ENCODE data around the gene MPP3.
"Not testable (repeated sequence)": the region's sequence is repeated elsewhere in the genome, so short reads cannot be mapped to it uniquely, and the experiment has no call there.

MPP3 gene

DNA sequence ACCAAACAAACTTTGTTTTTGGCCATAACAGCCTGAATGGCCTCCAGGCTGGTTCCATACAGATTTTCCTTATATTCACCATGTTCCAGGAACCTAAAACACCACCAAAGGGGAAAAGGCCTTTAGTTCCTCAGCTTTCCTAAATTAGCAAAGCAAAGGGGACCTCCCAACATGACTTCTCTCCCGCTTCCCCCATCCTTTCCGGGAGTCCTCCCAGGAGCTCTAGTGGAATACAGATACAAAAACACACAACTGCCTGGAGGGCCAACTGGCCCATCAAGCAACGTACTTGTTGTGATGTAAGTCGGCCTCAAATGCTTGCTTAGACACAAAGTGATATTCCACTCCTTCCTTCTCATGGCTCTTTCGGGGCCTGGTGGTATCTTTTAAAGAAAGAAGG lies 22.1 kb downstream of the MPP3 start:
- Histone ChIP-seq H3K27ac (no peak overlapping the region), H3K4me1 (peaks cover 0 to 18% (median 7%) of the 10 kb centered on the region in 10 experiments; a peak in 11 of 20 replicates), H3K9ac (no peak overlapping the region), H3K36me3 (peaks cover 0 to 90% (median 8%) of the 10 kb centered on the region in 11 experiments; a peak in 9 of 22 replicates), H3K27me3 (no peaks in the 10 kb centered on the region), H3K4me2 (no peak overlapping the region), H3K4me3 (no peak overlapping the region), H4K20me1 (no peaks in the 10 kb centered on the region), H3K9me3 (replicated peaks in 1 of 11) (0 out of 22 replicates have a peak, but pooled peaks cover 0 to under 1% (median 0%) of the 10 kb centered on the region in 11 experiments)
- no peak for TF ChIP-seq Cebpa-rat (IDR thresholded peaks at IDR 0.05)

DNA sequence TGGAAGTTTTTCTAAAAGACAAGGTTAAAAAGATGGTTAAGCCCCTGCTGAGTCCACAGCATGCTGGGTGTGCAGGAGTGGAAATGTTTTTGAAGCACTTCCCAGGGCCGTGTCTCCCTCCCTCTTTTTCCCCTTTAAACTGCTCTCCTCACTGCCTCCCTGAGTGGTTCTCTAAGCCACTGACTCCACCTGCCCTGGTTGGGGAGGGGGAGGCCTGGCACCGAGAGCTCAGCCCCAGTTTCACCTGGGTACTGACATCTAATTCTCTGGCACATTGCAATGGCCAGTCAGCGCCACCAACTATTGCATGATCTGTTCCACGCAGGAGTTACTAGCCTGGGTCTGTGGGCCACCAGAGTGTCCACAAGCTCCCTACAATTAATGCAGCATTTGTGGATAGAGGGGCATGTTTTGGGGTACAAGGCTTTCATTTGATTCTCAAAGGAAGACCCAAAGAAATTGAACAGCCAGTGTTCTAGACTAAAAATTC lies 22.7 kb downstream of the MPP3 start:
- Histone ChIP-seq H3K9me3 (replicated peaks in 1 of 11) (peaks cover 0 to 6% (median 0%) of the 10 kb centered on the region in 11 experiments; a peak in 3 of 22 replicates), H4K20me1 (no peaks in the 10 kb centered on the region), H3K36me3 (peaks cover 0 to 93% (median 8%) of the 10 kb centered on the region in 11 experiments; a peak in 10 of 22 replicates), H3K4me1 (peaks cover 0 to 16% (median 7%) of the 10 kb centered on the region in 10 experiments; a peak in 11 of 20 replicates), H3K4me3 (no peak overlapping the region), H3K27ac (no peak overlapping the region), H3K27me3 (no peaks in the 10 kb centered on the region), H3K4me2 (no peak overlapping the region), H3K9ac (no peak overlapping the region)
- TF ChIP-seq Cebpa-rat (IDR thresholded peaks at IDR 0.05): no peak

DNA sequence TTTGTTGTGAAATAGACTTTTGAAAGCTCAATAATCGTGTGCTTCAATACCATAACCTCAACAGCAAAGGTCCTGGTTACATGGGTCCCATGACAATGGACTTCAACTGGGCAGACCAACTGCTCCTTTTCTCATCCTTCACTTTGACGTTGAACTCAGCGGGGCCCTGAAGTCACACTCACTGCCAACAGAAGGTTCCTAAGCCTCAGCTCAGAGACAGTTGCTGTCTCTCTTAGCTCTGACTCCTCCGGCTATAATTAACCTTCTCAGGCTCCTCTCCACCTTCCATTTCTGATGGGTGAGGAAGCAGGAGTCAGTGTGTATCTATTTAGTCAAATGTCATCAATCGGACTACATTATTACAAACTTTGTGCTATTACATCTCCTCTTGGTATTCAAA lies 23.8 kb downstream of the MPP3 start:
- Histone ChIP-seq H3K9me3 (replicated peaks in 1 of 11) (peaks cover 0 to 12% (median 0%) of the 10 kb centered on the region in 11 experiments; a peak in 3 of 22 replicates), H3K4me1 (peaks cover 0 to 6% (median 1%) of the 10 kb centered on the region in 10 experiments; a peak in 7 of 20 replicates), H4K20me1 (no peaks in the 10 kb centered on the region), H3K27ac (no peak overlapping the region), H3K27me3 (no peaks in the 10 kb centered on the region), H3K36me3 (peaks cover 0 to 89% (median 8%) of the 10 kb centered on the region in 11 experiments; a peak in 10 of 22 replicates), H3K4me2 (no peak overlapping the region), H3K9ac (no peak overlapping the region), H3K4me3 (no peak overlapping the region)
- no peak for TF ChIP-seq Cebpa-rat (IDR thresholded peaks at IDR 0.05)

DNA sequence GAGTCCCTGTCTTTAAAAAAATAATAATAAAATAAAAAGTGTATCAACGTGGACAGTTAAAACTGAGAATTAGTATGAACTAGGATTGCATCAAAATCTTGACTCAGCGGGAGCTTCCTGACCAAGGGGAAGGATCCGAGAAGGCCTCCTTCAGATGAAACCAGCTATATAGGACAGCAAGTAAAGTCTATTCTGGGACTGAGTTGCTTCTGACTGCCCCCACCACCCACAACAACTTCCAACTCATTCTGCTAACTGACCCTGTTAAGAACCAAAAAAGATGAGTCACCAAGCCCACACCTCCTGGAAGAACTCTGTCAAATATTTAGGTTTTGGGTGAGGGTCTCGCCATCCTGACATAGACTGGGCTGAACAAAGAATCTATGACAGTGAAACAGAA lies 24.9 kb downstream of the MPP3 start:
- TF ChIP-seq Cebpa-rat (IDR thresholded peaks at IDR 0.05): no peak
- no peak overlapping the region for H3K4me2 ChIP-seq
- peaks cover 0 to 11% (median 9%) of the 10 kb centered on the region in 10 experiments; a peak in 13 of 20 replicates for H3K4me1 ChIP-seq
- no peaks in the 10 kb centered on the region for H3K27me3 ChIP-seq
- no peak overlapping the region for H3K9ac ChIP-seq
- H3K36me3 ChIP-seq: peaks cover 0 to 79% (median 8%) of the 10 kb centered on the region in 11 experiments; a peak in 10 of 22 replicates
- H4K20me1 ChIP-seq: no peaks in the 10 kb centered on the region
- H3K27ac ChIP-seq: no peak overlapping the region
- H3K4me3 ChIP-seq: no peak overlapping the region
- H3K9me3 ChIP-seq (replicated peaks in 1 of 11): peaks cover 0 to 12% (median 0%) of the 10 kb centered on the region in 11 experiments; a peak in 3 of 22 replicates

DNA sequence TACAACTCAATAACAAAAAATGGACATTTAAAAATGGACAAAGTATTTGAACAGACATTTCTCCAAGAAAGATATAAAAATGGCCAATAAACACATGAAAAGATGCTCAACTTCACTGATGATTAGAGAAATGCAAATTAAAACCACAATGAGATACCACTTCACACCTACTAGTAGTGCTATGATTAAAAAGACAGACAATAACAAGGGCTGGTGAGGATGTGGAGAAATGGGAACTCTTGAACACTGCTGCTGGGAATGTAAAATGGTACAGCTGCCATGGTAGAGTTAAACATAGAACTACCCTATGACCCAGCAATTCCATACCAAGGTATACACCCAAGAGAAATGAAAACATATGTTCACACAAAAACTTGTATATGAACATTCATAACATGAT lies 27.8 kb downstream of the MPP3 start:
- Histone ChIP-seq H3K9me3 (replicated peaks in 1 of 11) (peaks cover 0 to 12% (median 0%) of the 10 kb centered on the region in 11 experiments; a peak in 3 of 22 replicates), H4K20me1 (no peaks in the 10 kb centered on the region), H3K4me1 (peaks cover 5 to 18% (median 9%) of the 10 kb centered on the region in 10 experiments; a peak in 17 of 20 replicates), H3K9ac (no peak overlapping the region), H3K4me2 (no peak overlapping the region), H3K27ac (no peak overlapping the region), H3K4me3 (no peak overlapping the region), H3K27me3 (no peaks in the 10 kb centered on the region), H3K36me3 (peaks cover 0 to 69% (median 8%) of the 10 kb centered on the region in 11 experiments; a peak in 10 of 22 replicates)
- no peak for TF ChIP-seq Cebpa-rat (IDR thresholded peaks at IDR 0.05)

DNA sequence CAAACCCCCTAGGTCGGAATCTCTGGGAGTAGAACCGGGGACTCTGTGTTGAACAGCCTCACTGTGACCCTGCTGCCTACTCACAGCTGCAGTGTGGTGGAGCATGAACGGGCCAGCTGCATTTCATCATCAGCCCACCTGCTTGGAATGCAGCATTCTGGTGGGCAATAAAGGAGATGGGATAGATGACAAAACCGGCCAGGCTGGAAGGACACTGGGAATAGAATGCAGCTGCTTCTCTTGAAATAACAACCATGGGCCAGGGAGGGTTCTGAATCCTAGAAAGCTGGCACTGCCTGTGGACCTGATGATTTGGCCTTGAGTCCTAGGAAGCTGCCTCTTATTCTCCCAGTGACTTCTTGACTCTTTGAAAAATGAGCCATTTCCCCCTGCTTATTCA lies 29.2 kb downstream of the MPP3 start:
- peaks cover 5 to 18% (median 9%) of the 10 kb centered on the region in 10 experiments; a peak in 17 of 20 replicates for H3K4me1 ChIP-seq
- H3K27ac ChIP-seq: no peak overlapping the region
- H3K4me2 ChIP-seq: peak overlapping the region in 9 of 11 experiments; percentile 5 to 48 (median 29); a peak in 14 of 22 replicates
- no peaks in the 10 kb centered on the region for H3K27me3 ChIP-seq
- peaks cover 0 to 12% (median 0%) of the 10 kb centered on the region in 11 experiments; a peak in 3 of 22 replicates for H3K9me3 ChIP-seq (replicated peaks in 1 of 11)
- no peak overlapping the region for H3K9ac ChIP-seq
- TF ChIP-seq Cebpa-rat (IDR thresholded peaks at IDR 0.05): peak in 1 of 11 experiments; percentile 19; a peak in 1 of 22 replicates
- H4K20me1 ChIP-seq: no peaks in the 10 kb centered on the region
- peaks cover 0 to 55% (median 6%) of the 10 kb centered on the region in 11 experiments; a peak in 9 of 22 replicates for H3K36me3 ChIP-seq
- H3K4me3 ChIP-seq: no peak overlapping the region

DNA sequence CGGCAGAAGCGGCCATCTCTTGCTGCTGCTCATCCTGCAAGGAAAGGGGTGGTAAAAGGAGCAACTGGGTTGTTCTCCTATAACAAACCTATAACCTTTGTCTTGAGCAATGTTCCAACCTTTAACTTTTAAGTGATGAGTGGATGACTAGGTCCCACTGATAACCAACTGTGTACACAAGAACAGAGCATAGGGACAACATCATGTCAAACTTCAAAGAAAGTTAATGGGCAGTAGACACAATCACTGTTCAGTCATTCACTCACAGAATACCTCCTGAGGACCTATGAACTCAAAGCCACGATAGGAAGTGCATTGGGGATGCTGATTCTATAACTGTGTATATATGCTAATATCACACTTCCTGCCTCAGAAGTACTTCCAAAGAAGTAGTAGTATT lies 31.1 kb downstream of the MPP3 start:
- Histone ChIP-seq H4K20me1 (no peaks in the 10 kb centered on the region), H3K9ac (no peak overlapping the region), H3K36me3 (peaks cover 0 to 36% (median 0%) of the 10 kb centered on the region in 11 experiments; a peak in 6 of 22 replicates), H3K4me3 (no peak overlapping the region), H3K27ac (no peak overlapping the region), H3K27me3 (no peaks in the 10 kb centered on the region), H3K4me1 (peaks cover 5 to 13% (median 9%) of the 10 kb centered on the region in 10 experiments; a peak in 17 of 20 replicates), H3K4me2 (peak overlapping the region in 3 of 11 experiments; percentile 12 to 43 (median 32); a peak in 4 of 22 replicates), H3K9me3 (replicated peaks in 1 of 11) (peaks cover 0 to 20% (median 4%) of the 10 kb centered on the region in 11 experiments; a peak in 7 of 22 replicates)
- TF ChIP-seq Cebpa-rat (IDR thresholded peaks at IDR 0.05): no peak

DNA sequence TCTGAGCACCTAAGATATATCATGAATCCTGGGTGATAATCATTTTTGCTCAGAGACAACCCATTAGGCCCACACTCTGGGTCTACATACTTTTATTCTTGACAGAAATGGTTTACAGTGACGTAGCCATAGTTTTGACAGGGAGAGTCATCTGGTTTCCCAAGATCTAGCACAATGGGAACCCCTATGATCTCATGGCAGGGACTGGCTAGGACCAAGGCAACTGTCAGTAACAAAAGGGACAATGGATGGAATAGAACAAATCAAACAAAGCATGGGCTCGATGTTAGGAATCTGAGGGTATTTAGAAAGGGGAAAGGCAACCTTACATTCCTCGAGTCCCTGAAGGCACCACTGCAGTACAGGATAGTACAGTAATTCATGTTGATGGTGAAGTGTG lies 32.2 kb downstream of the MPP3 start:
- H4K20me1 ChIP-seq: no peaks in the 10 kb centered on the region
- H3K27ac ChIP-seq: no peak overlapping the region
- H3K4me2 ChIP-seq: no peak overlapping the region
- no peak overlapping the region for H3K9ac ChIP-seq
- no peaks in the 10 kb centered on the region for H3K27me3 ChIP-seq
- H3K36me3 ChIP-seq: peaks cover 0 to 25% (median 0%) of the 10 kb centered on the region in 11 experiments; a peak in 6 of 22 replicates
- peaks cover 0 to 18% (median 4%) of the 10 kb centered on the region in 11 experiments; a peak in 7 of 22 replicates for H3K9me3 ChIP-seq (replicated peaks in 1 of 11)
- no peak overlapping the region for H3K4me3 ChIP-seq
- TF ChIP-seq Cebpa-rat (IDR thresholded peaks at IDR 0.05): no peak
- peaks cover 5 to 13% (median 9%) of the 10 kb centered on the region in 10 experiments; a peak in 17 of 20 replicates for H3K4me1 ChIP-seq

DNA sequence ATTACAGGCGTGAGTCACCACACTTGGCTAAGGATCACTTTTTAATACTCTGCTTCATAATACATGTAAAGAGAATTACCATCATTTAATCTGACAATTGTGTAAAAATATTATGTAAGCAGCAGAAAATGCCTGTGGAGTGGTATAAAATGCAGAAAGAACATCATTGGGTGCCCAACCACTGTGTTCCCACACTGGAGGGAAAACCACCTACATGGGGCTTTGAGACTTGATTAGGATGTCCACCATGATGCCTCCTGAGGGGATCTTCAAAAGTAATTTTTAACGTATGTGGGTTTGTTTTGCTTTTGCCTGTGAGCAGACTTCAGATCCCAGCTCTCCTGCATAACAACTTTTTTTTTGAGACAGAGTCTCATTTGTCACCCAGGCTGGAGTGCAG lies 33.9 kb downstream of the MPP3 start:
- no peak overlapping the region for H3K4me3 ChIP-seq
- no peak overlapping the region for H3K4me2 ChIP-seq
- no peak for TF ChIP-seq Cebpa-rat (IDR thresholded peaks at IDR 0.05)
- no peak overlapping the region for H3K9ac ChIP-seq
- peaks cover 5 to 13% (median 9%) of the 10 kb centered on the region in 10 experiments; a peak in 17 of 20 replicates for H3K4me1 ChIP-seq
- H3K9me3 ChIP-seq (replicated peaks in 1 of 11): peaks cover 0 to 8% (median 0%) of the 10 kb centered on the region in 11 experiments; a peak in 4 of 22 replicates
- peaks cover 0 to 13% (median 0%) of the 10 kb centered on the region in 11 experiments; a peak in 5 of 22 replicates for H3K36me3 ChIP-seq
- H4K20me1 ChIP-seq: no peaks in the 10 kb centered on the region
- H3K27me3 ChIP-seq: no peaks in the 10 kb centered on the region
- no peak overlapping the region for H3K27ac ChIP-seq

DNA sequence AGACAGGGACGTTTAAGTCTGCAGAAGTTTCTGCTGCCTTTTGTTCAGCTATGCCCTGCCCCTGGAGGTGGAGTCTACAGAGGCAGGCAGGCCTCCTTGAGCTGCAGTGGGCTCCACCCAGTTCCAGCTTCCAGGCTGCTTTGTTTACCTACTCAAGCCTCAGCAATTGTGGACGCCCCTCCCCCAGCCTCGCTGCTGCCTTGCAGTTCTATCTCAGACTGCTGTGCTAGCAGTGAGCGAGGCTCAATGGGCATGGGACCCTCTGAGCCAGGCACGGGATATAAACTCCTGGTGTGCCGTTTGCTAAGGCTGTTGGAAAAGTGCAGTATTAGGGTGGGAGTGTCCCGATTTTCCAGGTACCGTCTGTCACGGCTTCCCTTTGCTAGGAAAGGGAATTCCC lies 34.9 kb downstream of the MPP3 start:
- not testable (repeated sequence) for H3K4me3 ChIP-seq; H3K4me2 ChIP-seq; H3K9me3 ChIP-seq (replicated peaks in 1 of 11)

DNA sequence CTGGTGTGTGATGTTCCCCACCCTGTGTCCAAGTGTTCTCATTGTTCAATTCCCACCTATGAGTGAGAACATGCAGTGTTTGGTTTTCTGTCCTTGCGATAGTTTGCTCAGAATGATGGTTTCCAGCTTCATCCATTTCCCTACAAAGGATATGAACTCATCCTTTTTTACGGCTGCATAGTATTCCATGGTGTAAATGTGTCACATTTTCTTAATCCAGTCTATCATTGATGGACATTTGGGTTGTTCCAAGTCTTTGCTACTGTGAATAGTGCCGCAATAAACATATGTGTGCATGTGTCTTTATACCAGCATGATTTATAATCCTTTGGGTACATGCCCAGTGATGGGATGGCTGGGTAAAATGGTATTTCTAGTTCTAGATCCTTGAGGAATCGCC lies 40.3 kb downstream of the MPP3 start:
- not testable (repeated sequence) for H3K4me1 ChIP-seq, H3K27me3 ChIP-seq, H4K20me1 ChIP-seq, H3K4me3 ChIP-seq, H3K9ac ChIP-seq, H3K36me3 ChIP-seq, H3K27ac ChIP-seq, H3K4me2 ChIP-seq
- H3K9me3 ChIP-seq (replicated peaks in 1 of 11): peaks cover 0 to 11% (median 0%) of the 10 kb centered on the region in 11 experiments; a peak in 5 of 22 replicates

More for the DNA sequence above, 34.9 kb downstream of the MPP3 start:
- H3K9ac ChIP-seq, H3K27me3 ChIP-seq, H3K27ac ChIP-seq, H4K20me1 ChIP-seq: not testable (repeated sequence)
- H3K36me3 ChIP-seq: peaks cover 0 to 13% (median 0%) of the 10 kb centered on the region in 11 experiments; a peak in 5 of 22 replicates
- H3K4me1 ChIP-seq: peaks cover 0 to 13% (median 0%) of the 10 kb centered on the region in 10 experiments; a peak in 4 of 20 replicates
